Measurements from ENCODE around the gene PAK1.

PAK1 gene

DNA sequence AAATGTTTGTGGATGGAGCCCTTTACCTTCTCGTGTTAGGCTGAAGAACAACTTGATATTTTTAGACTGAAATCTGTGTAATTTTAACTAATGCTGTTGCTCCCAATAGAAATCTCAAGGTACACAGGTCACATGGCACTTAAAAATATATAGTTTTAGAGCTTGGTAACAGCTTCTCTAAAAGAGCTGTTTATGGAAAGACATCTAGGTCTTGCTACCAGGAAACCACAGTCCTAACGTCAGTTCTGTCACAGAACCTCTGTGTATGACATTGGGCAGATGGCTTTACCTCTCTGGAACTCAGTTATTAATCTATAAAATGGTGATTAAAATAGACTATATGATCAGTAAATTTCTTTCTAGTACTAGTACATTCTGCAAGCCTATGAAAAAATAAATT, 35.4 kb downstream of the PAK1 start:
- no peak for DNase-seq (ENCODE audit: low read depth in 2 of 2, low spot score in 1 of 2)

DNA sequence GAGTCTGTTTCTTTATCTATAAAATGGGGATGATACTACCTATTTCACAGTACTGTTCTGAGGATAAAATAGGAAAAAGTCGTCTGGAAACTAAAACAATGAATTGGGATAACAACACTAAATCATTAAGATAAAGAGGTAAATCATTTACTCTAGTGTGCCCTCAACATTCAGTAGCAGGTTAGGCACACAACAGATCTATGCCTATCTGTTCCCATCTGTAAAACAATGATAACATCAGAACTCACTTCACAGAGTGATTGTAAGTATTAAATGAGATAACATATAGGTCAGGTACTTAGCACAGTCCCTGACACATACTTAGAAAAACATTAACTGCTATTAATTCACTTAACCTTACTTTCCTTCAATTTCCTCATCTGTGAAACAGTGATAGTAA, 36.9 kb downstream of the PAK1 start:
- no peak for DNase-seq (ENCODE audit: low read depth in 2 of 2, low spot score in 1 of 2)

DNA sequence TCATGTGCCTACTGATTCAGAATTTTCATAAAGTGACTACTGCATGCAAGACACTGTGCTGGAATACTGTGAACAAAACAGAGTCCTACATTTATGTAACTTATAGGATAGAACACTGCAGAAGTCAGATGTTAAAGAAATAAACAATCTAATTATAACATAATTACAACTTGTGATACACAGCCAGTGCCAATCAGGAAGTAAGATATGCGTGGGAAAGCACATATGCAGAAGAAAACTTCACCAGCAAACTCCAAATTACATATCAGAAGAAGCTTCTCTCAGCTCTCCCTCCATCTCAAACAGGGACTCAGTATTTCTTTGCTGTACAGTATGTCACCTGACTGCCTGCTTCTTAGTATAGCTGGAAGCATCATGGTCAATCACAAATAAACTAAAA, 37.4 kb downstream of the PAK1 start:
- no peak for DNase-seq (ENCODE audit: low read depth in 2 of 2, low spot score in 1 of 2)

DNA sequence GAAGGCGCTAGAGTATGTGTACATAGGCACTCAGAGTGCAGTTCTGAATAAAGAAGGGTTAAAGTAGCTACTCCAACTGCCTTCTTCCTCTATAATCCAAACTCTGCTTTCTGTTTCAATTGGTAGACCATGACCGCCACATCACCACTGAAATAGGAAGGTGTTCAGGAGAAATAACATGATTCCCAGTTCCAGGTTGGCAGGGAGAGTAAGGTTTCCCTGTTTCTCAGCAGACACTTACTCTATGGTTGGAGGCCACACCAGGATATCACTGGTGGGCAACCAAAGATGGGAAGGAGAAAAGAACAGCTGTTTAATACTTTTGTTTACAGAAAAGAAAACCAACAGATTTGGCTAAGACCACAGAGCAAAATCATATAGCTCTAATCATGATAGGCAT, 37.9 kb downstream of the PAK1 start:
- DNase-seq (ENCODE audit: low read depth in 2 of 2, low spot score in 1 of 2), result no peak

DNA sequence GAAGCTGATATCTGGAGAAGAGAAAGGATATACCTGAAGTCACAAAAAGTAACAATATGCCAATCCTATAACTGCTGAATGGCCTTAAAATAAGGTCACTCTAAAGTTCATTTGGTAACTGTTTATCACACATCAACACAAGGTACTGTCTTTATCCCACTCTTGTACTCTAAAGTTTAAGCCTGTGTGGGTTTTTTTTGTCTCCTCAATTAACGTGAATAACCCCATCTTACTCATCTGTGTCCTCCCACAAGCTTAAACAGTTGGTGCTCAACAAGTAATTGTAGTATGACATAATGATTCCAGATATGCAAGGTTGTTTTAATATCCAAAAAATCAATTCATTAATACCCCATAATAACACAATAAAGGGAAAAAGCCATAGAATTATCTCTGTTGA, 42.1 kb downstream of the PAK1 start:
- DNase-seq (ENCODE audit: low read depth in 2 of 2, low spot score in 1 of 2), result no peak

DNA sequence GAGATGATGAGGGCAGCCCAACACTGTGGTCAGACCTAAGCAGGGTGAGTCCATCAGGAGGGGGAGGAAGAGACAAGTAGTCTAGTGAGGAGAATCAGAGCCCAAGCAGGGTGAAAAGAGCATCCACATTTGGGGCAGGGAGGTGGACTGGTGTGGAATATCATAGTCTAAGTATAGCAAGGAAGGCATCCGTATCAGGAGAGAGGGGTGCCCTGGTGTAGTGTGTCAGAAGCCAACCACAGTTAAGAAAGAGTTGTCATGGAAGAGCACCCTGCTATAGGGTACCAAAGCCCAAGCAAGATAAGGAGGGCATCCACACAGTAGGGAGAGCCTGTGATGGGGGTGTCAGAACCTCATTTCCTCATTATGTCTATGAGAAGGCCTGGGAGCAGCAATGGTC, 45.3 kb downstream of the PAK1 start:
- no peak for DNase-seq (ENCODE audit: low read depth in 2 of 2, low spot score in 1 of 2)

DNA sequence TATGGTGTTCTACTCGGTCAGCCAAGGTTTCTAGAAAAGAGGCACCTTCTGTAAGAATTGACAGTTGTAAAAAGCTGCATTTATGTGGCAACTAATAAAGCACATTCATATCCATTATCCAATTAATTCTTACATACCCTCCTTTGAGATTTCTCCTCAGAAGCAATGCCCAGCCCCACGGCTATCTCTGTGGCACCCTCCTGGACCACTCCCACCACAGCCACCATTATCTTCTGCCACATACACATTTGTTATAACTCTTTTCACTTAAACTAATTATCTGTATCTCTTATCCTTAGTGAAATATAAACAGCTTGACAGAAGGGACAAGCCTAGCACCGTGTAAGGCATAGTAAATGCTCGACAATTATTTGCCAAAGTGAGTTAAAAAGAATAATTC, 48.5 kb downstream of the PAK1 start:
- no peak for DNase-seq (ENCODE audit: low read depth in 2 of 2, low spot score in 1 of 2)

DNA sequence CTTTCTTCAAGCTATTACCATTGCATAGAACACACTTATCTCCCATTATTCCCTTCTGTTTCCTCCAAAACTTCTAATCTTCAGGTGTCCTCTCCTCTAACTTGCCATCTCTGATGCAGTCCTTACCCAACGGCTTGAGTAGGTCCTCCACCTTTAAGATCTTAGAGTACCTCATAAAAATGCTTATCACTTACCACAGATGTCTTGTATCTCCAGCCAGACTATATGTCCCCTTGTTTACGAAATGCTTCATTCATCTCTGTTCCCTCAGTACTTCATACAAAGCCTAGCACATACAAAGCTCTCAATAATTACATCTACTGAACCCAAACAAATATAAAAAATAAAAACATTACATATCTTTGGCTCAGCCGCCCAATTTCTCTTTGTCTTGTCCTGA, 49.2 kb downstream of the PAK1 start:
- DNase-seq (ENCODE audit: low read depth in 2 of 2, low spot score in 1 of 2), result no peak

DNA sequence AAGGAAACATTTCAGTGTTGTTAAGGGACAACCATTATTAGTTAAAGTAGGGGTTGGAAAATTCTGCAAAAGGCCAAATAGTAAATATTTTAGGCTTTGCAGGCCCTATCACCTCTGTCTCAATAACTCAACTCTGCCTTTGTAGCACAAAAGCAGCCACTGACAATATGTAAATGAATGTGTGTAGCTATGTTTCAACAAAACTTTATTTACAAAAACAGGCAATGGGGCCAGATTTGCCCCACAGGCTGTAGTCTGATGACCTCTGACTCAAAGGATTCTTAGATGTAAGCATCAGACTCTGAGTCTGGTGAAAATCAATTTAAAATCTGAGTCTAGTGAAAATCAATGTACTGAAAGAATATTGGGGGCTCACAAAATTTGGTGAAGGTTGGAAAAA, 50.3 kb downstream of the PAK1 start:
- no peak for DNase-seq (ENCODE audit: low read depth in 2 of 2, low spot score in 1 of 2)

DNA sequence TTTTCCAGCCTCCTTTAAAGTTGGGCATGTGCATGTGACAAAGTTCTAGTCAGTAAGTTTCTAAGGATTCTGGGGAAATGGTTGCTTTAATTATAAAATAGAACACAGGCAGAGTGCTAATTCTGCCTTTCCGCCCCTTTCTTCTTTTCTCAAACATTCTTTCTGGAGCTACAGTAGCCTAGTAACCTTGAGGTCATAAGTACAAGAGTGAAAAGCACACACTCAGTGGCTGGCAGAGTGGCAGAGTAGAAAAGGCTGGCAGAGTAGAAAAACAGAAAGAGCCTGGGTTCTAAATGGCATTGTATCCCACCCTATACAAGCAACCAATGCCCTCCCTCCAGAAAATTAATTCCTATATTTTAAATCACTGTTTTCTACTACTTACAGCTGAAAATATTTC, 51.2 kb downstream of the PAK1 start:
- DNase-seq (ENCODE audit: low read depth in 2 of 2, low spot score in 1 of 2), result no peak

DNA sequence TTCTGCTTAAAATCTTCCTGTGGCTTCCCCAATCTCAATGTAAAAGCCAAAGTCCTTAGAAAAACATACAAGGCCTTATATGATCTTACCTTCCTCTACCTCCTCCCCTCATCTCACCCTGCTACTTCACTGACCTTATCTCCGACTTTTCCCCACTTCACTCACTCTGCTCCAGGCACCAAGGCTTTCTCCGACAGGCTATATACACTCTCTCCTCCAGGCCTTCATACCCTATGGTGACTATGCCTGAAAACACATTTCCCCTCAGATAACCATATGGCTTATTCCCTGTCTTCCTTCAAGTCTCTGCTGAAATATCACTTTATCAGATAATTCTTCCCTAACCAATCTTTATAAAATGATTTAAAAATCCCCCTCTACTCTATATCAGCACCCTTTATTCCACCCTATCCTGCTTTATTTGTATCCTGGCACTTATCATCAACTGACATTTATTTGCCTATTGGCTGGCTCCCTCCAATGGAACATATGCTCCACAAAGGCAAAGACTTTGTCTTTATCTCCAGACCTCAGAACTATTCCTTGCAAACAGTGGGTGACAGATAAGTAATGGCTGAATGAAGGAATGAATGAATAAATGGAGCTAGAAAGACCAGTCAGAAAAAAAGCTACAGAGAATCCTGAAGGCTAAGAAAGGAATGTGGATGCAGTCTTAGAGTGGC, 52.7 kb downstream of the PAK1 start:
- no peak for DNase-seq (ENCODE audit: low read depth in 2 of 2, low spot score in 1 of 2)

DNA sequence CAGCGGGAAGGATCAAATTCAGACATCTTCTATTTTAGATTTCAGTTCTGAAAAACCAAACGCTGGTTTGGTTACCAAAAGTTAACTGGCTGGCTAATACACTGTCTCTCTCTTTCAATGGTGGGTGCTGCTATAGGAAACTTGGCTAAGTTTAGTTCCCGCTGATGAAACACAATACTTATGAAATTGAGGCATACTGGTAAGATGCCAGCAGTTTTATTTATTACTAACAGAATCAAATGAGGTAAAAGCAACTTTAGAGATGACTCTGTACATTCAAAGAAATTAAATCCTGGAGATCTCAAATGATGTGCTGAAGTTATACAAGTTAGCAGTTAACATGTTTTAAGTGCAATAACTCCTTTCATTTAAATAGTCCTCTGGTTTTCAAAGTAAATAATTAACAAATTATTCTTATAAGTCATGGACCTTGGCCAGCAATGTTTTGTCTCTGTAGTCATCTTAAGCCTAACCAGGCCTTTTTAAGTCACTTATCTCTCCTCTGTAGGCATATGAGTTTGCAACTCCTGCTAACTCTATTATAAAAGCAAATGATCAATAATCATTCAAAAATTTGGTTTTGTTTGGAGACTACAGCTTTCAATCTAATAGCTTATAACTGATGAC, 54.8 kb downstream of the PAK1 start:
- no peak for DNase-seq (ENCODE audit: low read depth in 2 of 2, low spot score in 1 of 2)

DNA sequence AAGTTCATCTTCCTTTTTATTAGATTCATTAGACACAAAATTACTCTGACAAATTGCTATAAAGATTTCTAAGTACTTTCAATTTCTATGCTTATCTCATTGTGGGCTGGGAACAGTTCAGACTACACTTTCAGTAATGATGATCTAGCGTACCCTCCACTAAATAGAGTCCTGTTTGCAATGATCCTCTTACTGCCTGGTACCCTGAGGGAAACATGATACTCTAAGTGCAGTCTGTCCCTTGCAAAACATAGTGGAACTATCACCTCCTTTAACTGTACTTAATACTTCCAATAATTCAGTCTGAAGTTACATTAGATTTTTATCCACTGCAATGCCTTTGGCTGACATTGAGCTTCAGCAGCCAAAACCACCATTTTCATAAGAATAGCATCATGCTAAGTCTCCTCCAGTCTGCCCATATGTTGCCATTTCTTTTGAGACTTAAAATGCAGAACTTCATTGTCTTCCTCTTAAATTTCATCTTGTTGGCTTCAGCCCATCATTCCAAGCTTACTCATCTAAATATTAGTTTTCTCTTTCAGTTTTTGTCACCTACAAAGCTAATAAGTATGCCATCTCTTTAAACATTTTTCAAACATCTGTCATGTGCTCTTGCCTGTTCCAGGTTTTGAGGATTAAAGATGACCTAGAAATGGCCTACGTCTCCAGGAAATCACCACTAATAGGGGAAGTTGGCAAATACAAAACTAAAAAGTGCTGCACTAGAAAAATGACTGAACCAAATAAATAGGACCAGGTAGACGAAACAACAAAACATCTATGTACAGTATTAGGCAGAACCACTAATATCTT, 55.5 kb downstream of the PAK1 start:
- DNase-seq (ENCODE audit: low read depth in 2 of 2, low spot score in 1 of 2), result no peak

DNA sequence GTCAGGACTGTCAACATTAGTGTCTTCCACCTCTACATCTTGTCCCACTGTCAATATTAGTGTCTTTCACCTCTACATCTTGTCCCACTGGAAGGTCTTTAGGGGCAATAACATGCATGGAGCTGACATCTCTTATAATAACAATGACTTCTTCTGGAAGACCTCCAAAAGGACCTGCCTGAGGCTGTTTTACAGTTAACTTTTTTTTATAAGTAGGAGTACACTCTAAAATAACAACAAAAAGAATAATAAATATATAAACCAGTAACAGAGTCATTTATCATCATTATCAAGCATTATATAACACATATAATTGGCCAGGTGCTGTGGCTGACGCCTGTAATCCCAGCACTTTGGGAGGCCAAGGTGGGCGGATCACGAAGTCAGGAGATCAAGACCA, 57.5 kb downstream of the PAK1 start:
- DNase-seq (ENCODE audit: low read depth in 2 of 2, low spot score in 1 of 2), result no peak

DNA sequence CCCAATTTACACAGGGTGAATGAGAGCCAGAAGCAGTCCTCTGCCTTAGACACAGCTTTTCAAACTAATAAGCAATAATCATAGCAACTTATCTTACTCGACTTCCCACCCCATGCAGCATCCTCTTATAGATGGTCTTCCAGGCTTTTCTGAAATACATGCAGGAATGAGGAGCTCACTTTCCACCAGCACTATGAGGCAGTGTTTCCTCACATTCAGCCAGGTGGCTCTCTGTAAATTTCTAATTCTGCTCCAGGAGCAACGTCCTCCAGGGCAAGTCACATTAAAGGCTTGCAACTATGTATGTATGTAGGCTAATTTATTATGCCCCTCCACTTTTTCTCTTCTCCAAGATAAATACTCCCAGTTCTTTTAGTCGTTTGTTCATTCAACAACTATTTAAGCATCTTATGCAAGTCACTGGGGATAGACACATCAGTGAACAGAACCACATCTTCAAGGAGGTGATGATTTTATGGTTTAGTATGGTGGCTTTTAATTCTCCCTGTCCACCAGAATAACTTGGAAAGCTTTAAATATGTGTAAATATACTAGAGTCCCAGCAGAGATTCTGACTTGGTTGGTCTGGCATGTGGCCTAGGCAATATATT, 59.9 kb downstream of the PAK1 start:
- no peak for DNase-seq (ENCODE audit: low read depth in 2 of 2, low spot score in 1 of 2)

DNA sequence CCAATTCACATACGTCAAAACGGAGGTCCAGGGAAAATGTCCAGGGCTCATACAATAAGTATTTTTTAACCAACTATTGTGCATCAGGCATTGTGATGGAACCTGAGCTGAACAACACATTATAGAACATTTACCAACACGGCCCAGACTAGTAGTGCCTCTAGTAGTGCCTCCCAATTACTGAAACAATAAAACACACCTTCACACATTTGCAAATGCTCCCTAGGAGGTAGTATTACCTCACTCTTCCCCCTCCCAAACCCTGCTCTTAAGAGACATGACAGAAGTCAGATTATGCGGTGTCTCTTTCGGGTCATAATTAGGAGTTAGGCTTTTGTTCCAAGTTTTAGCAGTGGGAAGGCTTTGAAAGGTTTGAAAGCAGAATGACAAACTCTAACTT, 61.1 kb downstream of the PAK1 start:
- no peak for DNase-seq (ENCODE audit: low read depth in 2 of 2, low spot score in 1 of 2)

DNA sequence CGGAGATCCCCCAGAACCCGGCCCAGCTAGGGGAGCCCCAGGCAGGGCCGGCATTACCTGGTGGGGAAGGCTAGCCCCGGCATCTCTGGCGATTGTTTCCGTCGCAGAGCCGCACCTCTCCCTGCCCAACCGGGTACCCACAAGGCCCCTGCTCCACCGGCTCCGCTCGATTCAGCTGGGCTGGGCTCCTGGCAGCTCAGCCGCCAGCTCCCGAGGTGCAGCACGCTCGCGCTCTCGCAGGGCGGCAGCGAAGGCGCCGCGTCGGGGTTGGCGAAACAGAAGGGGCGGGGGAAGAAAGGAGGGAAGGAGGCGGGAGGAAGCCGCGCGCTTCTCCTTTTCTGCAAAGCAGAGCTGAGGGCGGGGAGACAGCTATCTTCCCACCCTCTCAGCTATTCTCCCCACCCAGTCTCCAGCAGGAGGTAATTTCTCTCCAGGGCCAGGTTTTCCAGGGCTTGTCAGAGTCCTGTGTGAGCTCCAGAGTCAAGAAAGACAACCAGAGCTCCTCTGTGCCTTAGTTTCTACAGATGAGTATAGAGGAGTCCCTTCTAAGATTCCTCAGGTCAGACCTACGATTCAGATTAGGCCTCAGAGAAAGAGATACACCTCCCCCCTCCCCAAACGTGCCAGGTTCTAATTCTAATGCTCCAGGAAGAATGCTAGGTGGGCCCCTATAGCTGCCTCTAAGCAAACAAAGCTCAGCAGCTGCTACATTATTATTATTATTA, 62.0 kb downstream of the PAK1 start:
- DNase-seq (ENCODE audit: low read depth in 2 of 2, low spot score in 1 of 2), result peak; percentile 41 to 60

DNA sequence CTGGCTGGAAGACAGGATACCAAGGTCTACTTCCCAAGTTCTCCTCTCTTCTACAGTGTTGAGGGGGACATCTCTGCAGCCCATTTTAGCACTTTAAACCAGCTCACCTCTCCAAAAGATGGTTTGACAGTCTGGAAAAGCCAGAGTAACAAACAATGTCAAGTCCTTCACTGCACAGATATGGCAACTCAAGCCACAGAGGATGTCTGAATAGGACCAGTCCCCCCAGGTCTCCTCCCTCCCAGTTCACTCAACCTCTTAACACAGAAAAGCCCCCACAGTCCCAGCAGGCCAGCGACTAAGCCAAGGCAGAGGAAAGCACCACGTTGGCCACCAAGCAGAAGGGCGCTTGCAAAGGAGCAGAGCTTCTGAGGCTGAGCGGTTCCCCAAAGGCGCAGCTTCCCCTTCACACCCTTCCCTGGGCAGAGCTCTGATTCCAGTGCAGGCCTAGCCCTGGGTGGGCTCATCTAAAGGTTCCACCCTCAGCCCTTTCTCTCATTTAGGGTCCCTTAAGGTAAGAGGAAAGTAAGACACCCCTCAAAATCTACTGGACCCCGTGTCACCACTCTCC, 62.7 kb downstream of the PAK1 start:
- DNase-seq (ENCODE audit: low read depth in 2 of 2, low spot score in 1 of 2), result peak in 1 of 2 donors; percentile 0

DNA sequence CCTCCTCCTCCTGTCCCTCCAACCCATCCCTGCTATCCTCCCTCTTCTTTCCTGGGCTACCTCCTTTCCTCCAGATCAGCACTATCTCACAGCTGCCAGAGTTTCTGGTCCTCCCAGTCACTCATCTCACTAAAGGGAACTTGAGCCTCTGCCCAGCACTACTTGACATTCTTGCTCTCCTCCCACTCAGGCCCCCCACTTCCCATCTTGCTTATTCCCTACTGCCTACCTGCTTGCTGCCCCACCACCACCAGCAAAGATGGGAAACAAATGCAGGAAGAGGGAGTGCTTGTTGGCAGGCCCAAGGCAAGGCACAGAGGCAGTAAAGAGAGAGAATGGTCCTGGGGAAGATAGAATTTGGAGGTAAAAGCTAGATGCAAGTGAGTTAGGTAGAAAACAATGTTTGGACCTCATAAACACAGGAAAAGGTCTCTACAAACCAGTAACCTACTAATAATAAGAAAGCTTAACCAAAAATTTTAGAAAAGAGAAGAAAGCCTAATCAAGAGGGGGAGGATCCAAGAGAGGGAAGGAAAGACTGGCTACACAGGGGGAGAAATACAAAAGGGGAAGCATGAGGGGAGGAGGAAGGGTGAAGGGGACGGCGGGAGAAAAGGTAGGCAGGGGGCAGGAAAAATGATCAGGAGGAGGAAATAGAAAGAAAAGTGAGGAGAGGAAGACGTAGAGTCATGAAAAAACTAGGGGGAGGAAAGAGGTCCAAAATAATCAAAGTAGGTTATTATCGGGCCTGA, 63.6 kb downstream of the PAK1 start:
- no peak for DNase-seq (ENCODE audit: low read depth in 2 of 2, low spot score in 1 of 2)

DNA sequence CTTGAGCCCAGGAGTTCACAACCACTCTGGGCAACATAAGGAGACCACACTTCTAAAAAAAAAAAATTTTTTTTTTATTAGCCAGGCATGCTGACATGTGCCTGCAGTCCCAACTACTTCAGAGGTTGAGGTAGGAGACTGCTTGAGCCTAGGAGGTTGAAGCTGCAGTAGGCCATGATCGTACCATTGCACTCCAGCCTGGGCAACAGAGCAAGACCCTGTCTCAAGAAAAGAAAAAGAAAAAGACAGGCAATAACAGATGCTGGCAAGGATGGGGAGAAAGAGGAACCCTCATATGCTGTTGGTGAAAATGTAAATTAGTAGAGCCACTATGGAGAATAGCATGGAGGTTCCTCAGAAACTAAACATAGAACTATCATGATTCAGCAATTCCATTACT, 64.8 kb downstream of the PAK1 start:
- DNase-seq (ENCODE audit: low read depth in 2 of 2, low spot score in 1 of 2), result no peak

All from stimulated activated CD8-positive, alpha-beta memory T cell treated with anti-CD3 and anti-CD28 coated beads, Interleukin-4, amount 100 ng/mL, for 1 hour (primary cell).